Ovary (tissue), 9 donors: ENCODE measurements around the gene GSTO1. TPM values are rescaled to one million over a fixed set of nuclear protein-coding genes. Genes with fewer than 3 reads are reported as not detected.

Experiments
- DNase-seq, 5 donors: peaks; one replicate each; pipeline ENCODE4 v3.0.0-alpha.2; 2019 to 2020
- H3K27ac ChIP-seq, 2 donors: fragments of 200-600 bp; one replicate each; pipeline versions ENCODE4 v1.5.1 to v1.8.0; 2019 to 2022
- H3K27me3 ChIP-seq: fragments of 200-600 bp; one replicate; pipeline ENCODE4 v1.8.0; 2022
- H3K36me3 ChIP-seq: fragments of 200-600 bp; sonication (generic); one replicate; pipeline ENCODE4 v1.5.1; 2019
- H3K4me1 ChIP-seq: one replicate; pipeline ENCODE4 v1.8.1; 2013; ENCODE audit warnings: mild to moderate bottlenecking, moderate library complexity; ENCODE audit not compliant: insufficient read depth
- H3K4me3 ChIP-seq: fragments of 200-600 bp; sonication (generic); one replicate; pipeline ENCODE4 v1.5.1; 2017
- H3K9me3 ChIP-seq, 2 donors: fragments of 200-600 bp in 1 of 2; sonication (generic) in 1 of 2; one replicate each; pipeline versions ENCODE4 v1.5.1 to v1.8.1; 2013 to 2019; ENCODE audit warnings: mild to moderate bottlenecking in 1 of 2, moderate library complexity in 1 of 2
- EP300 ChIP-seq: sonication (generic); formaldehyde crosslinking; IDR thresholded peaks from one replicate; pipeline ENCODE4 v1.6.1; 2017; ENCODE audit warnings: antibody characterized with exemption
- POLR2A ChIP-seq: fragments of 450-650 bp; IDR thresholded peaks from one replicate; pipeline ENCODE4 v1.6.1; 2017; ENCODE audit warnings: antibody characterized with exemption, mild to moderate bottlenecking, moderate library complexity
- whole genome bisulfite sequencing, 3 donors: extraction: QIAGEN DNeasy Blood & Tissue Kit in 1 of 3; methylation state at CpG; one replicate each; pipeline versions ENCODE4 v1.1.5 to v1.1.7; 2013 to 2017; 5-methylcytosine and 5-hydroxymethylcytosine counted together
- intact Hi-C, 4 donors: fragments of 100-400 bp; cut with DNase I; formaldehyde crosslinking; loops; one replicate each; pipeline versions ENCODE4 v1.11.0 to v1.15.1; 2022 to 2023
- microRNA counts: library from miRNA; unstranded; fragments of <30 nt; microRNA quantifications from one replicate; lab custom pipeline; 2016
- microRNA-seq, 3 donors: library from miRNA; unstranded; fragments of <30 nt; microRNA quantifications; one replicate each; pipeline versions ENCODE4 to v1.2.0, GENCODE V29; 2019 to 2020
- polyA plus RNA-seq, 2 donors: library from polyadenylated mRNA; stranded (reverse); fragments of 200-250 nt in 1 of 2; fragments of 350-450 nt in 1 of 2; fragmentation: Illumina TruSeq in 1 of 2; extraction: RNeasy Lipid Tissue Mini Kit (QIAGEN cat#74804) in 1 of 2; gene quantifications; one replicate each; pipeline ENCODE4 v1.2.3, GENCODE V29; 2013 to 2014
- small RNA-seq: library from RNA; depleted of rRNA; stranded (forward); fragments of <200 nt; gene quantifications from one replicate; pipeline ENCODE3, GENCODE V24; 2016
- total RNA-seq, 7 donors: library from RNA; depleted of rRNA in 2 of 7; stranded (reverse); fragments of >200 nt in 2 of 7; fragmentation: NEBNext Ultra II Directional in 3 of 7; extraction: Animal tissue kit (Norgen Biotek cat#: 25700) in 3 of 7; gene quantifications; one replicate each; pipeline versions ENCODE4 v1.1.0 to v1.2.4, GENCODE V29; 2016 to 2023
- TF ChIP-seq, protein P1 (sequence below), 3 donors: fragments of 450-650 bp in 2 of 3; fragments of 200-600 bp in 1 of 3; IDR thresholded peaks; one replicate each; pipeline versions ENCODE4 v1.5.1 to v1.8.0; 2016 to 2022; ENCODE audit warnings: antibody characterized with exemption in 3 of 3, mild to moderate bottlenecking in 1 of 3
- donor health status: DM: no; HTN: no; CAD: no; lungs with moderate emphysema.
- donor health status: DM: no; HTN: no; CAD: no.
- donor health status: Bipolar disorder and iron deficiency.
- donor health status: DM: yes; HTN: yes; CAD: no.
- donor health status: DM: no; HTN: no; CAD: no.
- donor health status: DM: yes; HTN: yes; CAD: no.

The GSTO1 gene
- total and polyA plus RNA-seq, 9 donors, result 58.7 to 125 (median 91.0) TPM

DNA sequence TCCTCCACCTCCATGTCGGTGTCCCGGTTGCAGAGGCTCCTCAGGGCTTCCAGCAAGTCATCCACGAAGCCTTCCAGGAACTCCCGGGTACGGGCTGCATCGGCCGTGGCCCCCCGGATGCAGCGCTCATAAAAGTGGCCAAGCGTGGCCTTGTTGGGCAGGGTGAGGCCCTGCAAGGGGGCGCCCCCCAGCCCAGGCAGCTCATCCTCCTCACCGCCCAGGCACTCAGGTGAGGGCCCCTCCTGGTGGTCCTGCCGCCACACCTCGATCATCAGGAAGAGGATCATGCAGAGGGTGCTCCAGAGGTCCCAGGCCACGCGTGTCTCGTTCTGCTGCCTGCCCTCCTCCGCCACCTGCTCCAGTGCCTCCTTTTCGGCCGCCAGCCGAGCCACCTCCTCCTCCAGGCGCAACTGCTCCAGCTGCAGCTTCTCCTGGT, 60.8 kb downstream of the GSTO1 start:
- Histone ChIP-seq H3K4me3 (no peak overlapping the region), H3K27me3 (no peaks in the 10 kb centered on the region), H3K36me3 (no peaks in the 10 kb centered on the region), H3K27ac (no peak overlapping the region), H3K9me3 (no peaks in the 10 kb centered on the region), H3K4me1 (peaks cover 19% of the 10 kb centered on the region)
- WGBS, 3 donors, result 95 to 98% (median 96%) methylated on average over 22 of the region's 22 CpGs
- no peak for DNase-seq
- intact Hi-C loops, result no loop called here
- TF ChIP-seq POLR2A, result no peak
- no peak for TF ChIP-seq EP300
- TF ChIP-seq, protein P1, sequence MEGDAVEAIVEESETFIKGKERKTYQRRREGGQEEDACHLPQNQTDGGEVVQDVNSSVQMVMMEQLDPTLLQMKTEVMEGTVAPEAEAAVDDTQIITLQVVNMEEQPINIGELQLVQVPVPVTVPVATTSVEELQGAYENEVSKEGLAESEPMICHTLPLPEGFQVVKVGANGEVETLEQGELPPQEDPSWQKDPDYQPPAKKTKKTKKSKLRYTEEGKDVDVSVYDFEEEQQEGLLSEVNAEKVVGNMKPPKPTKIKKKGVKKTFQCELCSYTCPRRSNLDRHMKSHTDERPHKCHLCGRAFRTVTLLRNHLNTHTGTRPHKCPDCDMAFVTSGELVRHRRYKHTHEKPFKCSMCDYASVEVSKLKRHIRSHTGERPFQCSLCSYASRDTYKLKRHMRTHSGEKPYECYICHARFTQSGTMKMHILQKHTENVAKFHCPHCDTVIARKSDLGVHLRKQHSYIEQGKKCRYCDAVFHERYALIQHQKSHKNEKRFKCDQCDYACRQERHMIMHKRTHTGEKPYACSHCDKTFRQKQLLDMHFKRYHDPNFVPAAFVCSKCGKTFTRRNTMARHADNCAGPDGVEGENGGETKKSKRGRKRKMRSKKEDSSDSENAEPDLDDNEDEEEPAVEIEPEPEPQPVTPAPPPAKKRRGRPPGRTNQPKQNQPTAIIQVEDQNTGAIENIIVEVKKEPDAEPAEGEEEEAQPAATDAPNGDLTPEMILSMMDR (IDR thresholded peaks at IDR 0.05), result no peak

DNA sequence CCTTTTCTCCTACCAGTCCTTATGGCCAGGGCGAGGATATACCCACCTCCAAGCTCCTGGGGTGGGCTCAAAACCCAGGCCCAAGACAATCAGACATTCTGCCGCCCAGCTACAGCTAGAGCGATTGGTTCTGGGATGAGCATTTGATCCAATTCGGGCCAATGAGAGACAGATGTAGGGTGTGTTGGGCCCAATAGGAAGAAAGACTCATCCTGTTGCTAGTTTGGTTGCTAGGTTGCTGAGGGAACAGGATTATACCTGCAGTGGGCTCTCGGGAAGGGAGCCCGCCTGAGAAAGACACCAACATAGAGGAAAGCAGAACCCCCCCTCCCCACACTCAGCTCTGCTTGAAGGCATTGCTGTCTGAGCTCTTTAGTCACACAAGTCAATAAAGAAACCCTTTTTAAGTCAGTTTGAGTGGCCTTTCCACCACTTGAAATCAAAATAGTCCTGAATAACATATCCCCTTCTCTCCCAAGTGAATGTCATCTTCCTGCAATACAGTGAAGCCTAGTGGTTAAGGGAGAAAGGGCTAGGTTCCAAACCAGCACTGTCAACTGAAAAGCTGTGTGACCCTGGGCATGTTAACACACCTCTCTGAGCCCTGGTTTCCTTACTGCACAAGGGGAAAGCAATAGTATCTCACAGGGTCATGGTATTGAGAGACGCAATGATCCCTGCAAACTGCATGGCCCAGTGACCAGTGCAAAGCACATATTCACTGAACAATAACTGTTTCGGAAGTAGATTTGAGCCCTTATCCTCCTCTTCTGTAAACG, 61.8 kb downstream of the GSTO1 start:
- H3K27ac ChIP-seq, result no peak overlapping the region
- peaks cover 16% of the 10 kb centered on the region for H3K4me1 ChIP-seq

More for the DNA sequence above, 61.8 kb downstream of the GSTO1 start:
- H3K4me3 ChIP-seq, result no peak overlapping the region
- TF ChIP-seq, protein P1 (IDR thresholded peaks at IDR 0.05), result no peak
- TF ChIP-seq POLR2A, result no peak
- no peak for TF ChIP-seq EP300
- no peaks in the 10 kb centered on the region for H3K27me3 ChIP-seq
- intact Hi-C loops, result no loop called here
- DNase-seq, result no peak
- no peaks in the 10 kb centered on the region for H3K36me3 ChIP-seq
- no peaks in the 10 kb centered on the region for H3K9me3 ChIP-seq
- 74 to 83% (median 82%) methylated on average over 9 of the region's 9 CpGs for WGBS, 3 donors

MicroRNA genes within 50 kb of the gene (microRNA counts, 767-probe panel; counts per million panel counts)
- 530 counts per million, percentile 78 among the panel's probes with 10 or more counts for microRNA hsa-miR-609 (lab: Ali Mortazavi, UCI)

Small RNA genes lying within 50 kb of the gene (microRNA-seq; reads per million reads assigned to microRNA genes)
- gene MIR4482 (0 reads per million in 3 donors), gene MIR609 (0 to 0.16 (median 0) reads per million in 3 donors)

Small RNA genes lying within 50 kb of the gene (small RNA-seq; reads per million reads assigned to genes)
- gene MIR4482, result 0.20 reads per million
- gene MIR609, result not detected

Other genes with a start within 250 kb of the GSTO1 start
- gene COL17A1, start 169.0 kb upstream of the GSTO1 start, total RNA-seq, result under 1 TPM in 5 of 7 donors, not detected in 2; 0.23 to 0.90 (median 0.46) TPM
- under 1 TPM; 0.17 to 0.67 TPM for gene COL17A1, start 169.0 kb upstream of the GSTO1 start, polyA plus RNA-seq
- gene SFR1, start 132.7 kb upstream of the GSTO1 start, total RNA-seq, result 10 to 100 TPM in 2 of 7 donors, 1 to 10 TPM in 5; 6.0 to 12.0 (median 7.9) TPM
- gene SFR1, start 132.7 kb upstream of the GSTO1 start, polyA plus RNA-seq, result 10 to 100 TPM in 1 of 2 donors, 1 to 10 TPM in 1; 5.6 to 10.9 TPM
- gene CFAP43, start 22.5 kb upstream of the GSTO1 start, total RNA-seq, result 10 to 100 TPM in 1 of 7 donors, 1 to 10 TPM in 6; 1.5 to 58.6 (median 3.2) TPM
- 1 to 10 TPM; 1.1 to 1.6 TPM for gene CFAP43, start 22.5 kb upstream of the GSTO1 start, polyA plus RNA-seq
- gene GSTO2, start 14.3 kb downstream of the GSTO1 start, total RNA-seq, result 10 to 100 TPM in 5 of 7 donors, 1 to 10 TPM in 2; 3.7 to 19.0 (median 12.6) TPM
- 10 to 100 TPM in 1 of 2 donors, 1 to 10 TPM in 1; 6.5 to 10.5 TPM for gene GSTO2, start 14.3 kb downstream of the GSTO1 start, polyA plus RNA-seq
- gene ITPRIP, start 83.6 kb downstream of the GSTO1 start, total RNA-seq, result 10 to 100 TPM; 15.7 to 38.1 (median 29.2) TPM
- gene ITPRIP, start 83.6 kb downstream of the GSTO1 start, polyA plus RNA-seq, result 10 to 100 TPM; 10.1 to 16.2 TPM
- gene CFAP58, start 98.9 kb downstream of the GSTO1 start, total RNA-seq, result 1 to 10 TPM in 2 of 7 donors, under 1 TPM in 5; 0.17 to 7.9 (median 0.60) TPM
- gene CFAP58, start 98.9 kb downstream of the GSTO1 start, polyA plus RNA-seq, result 1 to 10 TPM in 1 of 2 donors, under 1 TPM in 1; 0.25 to 1.0 TPM